ENCODE data around the gene CABP5. TPM values are rescaled to one million over a fixed set of nuclear protein-coding genes. Genes with fewer than 3 reads are reported as not detected.

The CABP5 gene
- total RNA-seq, 4 donors from 2014 or later = not detected

GRCh38 chr19:48051335-48052033 is 7.6 kb upstream of the CABP5 start:
- no peak for TF ChIP-seq CTCF (IDR thresholded peaks at IDR 0.05)
- no peak for ATAC-seq (ENCODE audit: low FRiP score)
- no peak for DNase-seq (ENCODE audit: low spot score)

GRCh38 chr19:48044561-48044960 is 682 bp upstream of the CABP5 start:
- ATAC-seq (ENCODE audit: low FRiP score) (no peak), DNase-seq (ENCODE audit: low spot score) (no peak)
- TF ChIP-seq CTCF (IDR thresholded peaks at IDR 0.05) = no peak

GRCh38 chr19:48041877-48042580 is 1.9 kb downstream of the CABP5 start:
- no peak for TF ChIP-seq CTCF (IDR thresholded peaks at IDR 0.05)
- no peak for DNase-seq (ENCODE audit: low spot score)
- no peak for ATAC-seq (ENCODE audit: low FRiP score)

GRCh38 chr19:48036765-48037164 is 7.1 kb downstream of the CABP5 start:
- ATAC-seq (ENCODE audit: low FRiP score) (no peak), DNase-seq (ENCODE audit: low spot score) (no peak)
- no peak for TF ChIP-seq CTCF (IDR thresholded peaks at IDR 0.05)

GRCh38 chr19:48033604-48034003 is 10.3 kb downstream of the CABP5 start:
- ATAC-seq (ENCODE audit: low FRiP score) (no peak), DNase-seq (ENCODE audit: low spot score) (no peak)
- no peak for TF ChIP-seq CTCF (IDR thresholded peaks at IDR 0.05)

GRCh38 chr19:48030073-48030472 is 13.8 kb downstream of the CABP5 start:
- TF ChIP-seq CTCF (IDR thresholded peaks at IDR 0.05) = no peak
- DNase-seq (ENCODE audit: low spot score) (no peak), ATAC-seq (ENCODE audit: low FRiP score) (no peak)

GRCh38 chr19:48029431-48029830 is 14.4 kb downstream of the CABP5 start:
- no peak for TF ChIP-seq CTCF (IDR thresholded peaks at IDR 0.05)
- no peak for ATAC-seq (ENCODE audit: low FRiP score)
- DNase-seq (ENCODE audit: low spot score) = no peak
